Kidney tubule cell (primary cell): ENCODE data around the gene SYF2.

Experiments used
- DNase-seq: peaks from one replicate; pipeline ENCODE4 v3.0.0-alpha.2; 2018; ENCODE audit warnings: low spot score

Gene SYF2

GRCh38 chr1:25183126-25183980 lies 48.9 kb downstream of the SYF2 start:
- no peak for DNase-seq

GRCh38 chr1:25182629-25183028 lies 49.7 kb downstream of the SYF2 start:
- peak; percentile 9 for DNase-seq

GRCh38 chr1:25180996-25181395 lies 51.3 kb downstream of the SYF2 start:
- no peak for DNase-seq

GRCh38 chr1:25178917-25179561 lies 53.3 kb downstream of the SYF2 start:
- DNase-seq: no peak

- no peak for DNase-seq
Measured at GRCh38 chr1:25174730-25175612, 57.3 kb downstream of the SYF2 start.

GRCh38 chr1:25174363-25174729 lies 58.0 kb downstream of the SYF2 start:
- no peak for DNase-seq

- DNase-seq: peak; percentile 42
Measured at GRCh38 chr1:25173809-25174340, 58.4 kb downstream of the SYF2 start.
